SK-N-SH (cell line): ENCODE results near the gene ZFPL1. TPM values are rescaled to one million over a fixed set of nuclear protein-coding genes. Genes with fewer than 3 reads are reported as not detected.

ENCODE experiments used
- CTCF ChIA-PET: fragments of 300-600, 350-600 bp; formaldehyde crosslinking; extraction: SDS; loops from one replicate; lab custom pipeline; 2021; lab: Yijun Ruan, JAX
- POLR2A ChIA-PET: fragments of 350-600 bp; sonication (Branson Sonifier 250); formaldehyde crosslinking; extraction: SDS; loops from one replicate; lab custom pipeline; 2020; ENCODE audit warnings: antibody characterized with exemption, inconsistent platforms; lab: Yijun Ruan, JAX
- DNase-seq: peaks from one replicate; pipeline ENCODE4 v3.0.0; 2012
- H2AFZ ChIP-seq: fragments of 200-600 bp; sonication (generic); 2 replicates; pipeline ENCODE4 v1.8.1; 2016; ENCODE audit warnings: antibody characterized with exemption, mild to moderate bottlenecking, low read depth
- H3F3A ChIP-seq: fragments of 200-600 bp; sonication (generic); replicated peaks from 2 replicates; pipeline ENCODE3; 2016; ENCODE audit warnings: antibody characterized with exemption, mild to moderate bottlenecking; ENCODE audit not compliant: insufficient read depth
- H3K27ac ChIP-seq, 2 experiments: fragments of 200-500 bp in 1 of 2; fragments of 200-600 bp in 1 of 2; sonication (Bioruptor generic) in 1 of 2; sonication (generic), shearing (Covaris generic) in 1 of 2; 2 replicates each; pipeline versions ENCODE4 v1.5.1 to v1.6.1; 2014 to 2016; ENCODE audit warnings: low read depth in 2 of 2, inconsistent platforms in 1 of 2, low read length in 1 of 2, mild to moderate bottlenecking in 1 of 2, mixed read lengths in 1 of 2
- H3K27me3 ChIP-seq: fragments of 200-600 bp; sonication (generic), shearing (Covaris generic); 2 replicates; pipeline ENCODE4 v1.6.1; 2016; ENCODE audit warnings: mixed run types; ENCODE audit not compliant: insufficient read depth
- H3K36me3 ChIP-seq, 2 experiments: fragments of 200-500 bp in 1 of 2; fragments of 200-600 bp in 1 of 2; sonication (Bioruptor generic) in 1 of 2; sonication (generic) in 1 of 2; replicated peaks in 1 of 2; 2 replicates each; pipeline versions ENCODE3 to v1.5.1; 2014 to 2016; ENCODE audit warnings: low read length in 1 of 2, mild to moderate bottlenecking in 1 of 2; ENCODE audit not compliant: insufficient read depth in 2 of 2, control insufficient read depth in 1 of 2
- H3K4me1 ChIP-seq, 2 experiments: fragments of 200-500 bp in 1 of 2; fragments of 200-600 bp in 1 of 2; sonication (Bioruptor generic) in 1 of 2; sonication (generic), shearing (Covaris generic) in 1 of 2; 2 replicates each; pipeline versions ENCODE4 v1.5.1 to v1.6.1; 2014 to 2016; ENCODE audit warnings: low read depth in 1 of 2, low read length in 1 of 2, mixed run types in 1 of 2; ENCODE audit not compliant: insufficient read depth in 2 of 2, control insufficient read depth in 1 of 2
- H3K4me2 ChIP-seq: fragments of 200-600 bp; sonication (generic), shearing (Covaris generic); 2 replicates; pipeline ENCODE4 v1.6.1; 2017; ENCODE audit warnings: mixed run types
- H3K4me3 ChIP-seq, 2 experiments: fragments of 200-500 bp in 1 of 2; fragments of 200-600 bp in 1 of 2; sonication (Bioruptor generic) in 1 of 2; sonication (generic), shearing (Covaris generic) in 1 of 2; 2 replicates each; pipeline versions ENCODE4 v1.5.1 to v1.8.1; 2014 to 2016; ENCODE audit warnings: low read depth in 2 of 2, inconsistent platforms in 1 of 2, low read length in 1 of 2, mild to moderate bottlenecking in 1 of 2, mixed read lengths in 1 of 2, moderate library complexity in 1 of 2
- H3K79me2 ChIP-seq: fragments of 200-600 bp; sonication (generic); 2 replicates; pipeline ENCODE4 v1.8.1; 2017; ENCODE audit warnings: mild to moderate bottlenecking; ENCODE audit not compliant: insufficient read depth
- H3K9ac ChIP-seq: fragments of 200-600 bp; sonication (generic); 2 replicates; pipeline ENCODE4 v1.6.1; 2017; ENCODE audit warnings: mixed run types
- H3K9me2 ChIP-seq: fragments of 200-600 bp; sonication (generic); 2 replicates; pipeline ENCODE4 v1.6.1; 2017; ENCODE audit warnings: mixed run types
- H3K9me3 ChIP-seq: fragments of 200-600 bp; sonication (generic); 2 replicates; pipeline ENCODE4 v1.6.1; 2017; ENCODE audit warnings: mixed run types, mild to moderate bottlenecking, moderate library complexity
- H4K20me1 ChIP-seq: fragments of 200-600 bp; sonication (generic); 2 replicates; pipeline ENCODE4 v1.6.1; 2017; ENCODE audit warnings: mild to moderate bottlenecking, mixed run types; ENCODE audit not compliant: insufficient read depth
- CTCF ChIP-seq: fragments of 200-600 bp; sonication (generic); IDR thresholded peaks from 2 replicates; pipeline ENCODE4 v1.6.1; 2017; ENCODE audit warnings: antibody characterized with exemption, mild to moderate bottlenecking, moderate library complexity
- EZH2phosphoT487 ChIP-seq: fragments of 200-600 bp; sonication (generic); IDR thresholded peaks from 2 replicates; pipeline ENCODE4 v1.6.1; 2017; ENCODE audit warnings: low read depth, mixed run types, mild to moderate bottlenecking, antibody characterized with exemption, moderate library complexity, borderline replicate concordance
- FOSL2 ChIP-seq: IDR thresholded peaks from 2 replicates; pipeline ENCODE4 v1.4.0; 2012; ENCODE audit warnings: low read depth, mild to moderate bottlenecking, moderate library complexity, borderline replicate concordance
- GATA2 ChIP-seq: sonication (generic); formaldehyde crosslinking; IDR thresholded peaks from 2 replicates; pipeline ENCODE4 v1.5.0; 2020; ENCODE audit warnings: mild to moderate bottlenecking, missing genetic modification reagents
- IRF3 ChIP-seq: fragments of 150-350 bp; IDR thresholded peaks from 2 replicates; pipeline ENCODE4 v1.6.1; 2016; ENCODE audit warnings: mild to moderate bottlenecking, low read depth, low read length
- NFIC ChIP-seq: IDR thresholded peaks from 2 replicates; pipeline ENCODE4 v1.4.0; 2012; ENCODE audit warnings: borderline replicate concordance
- POLR2AphosphoS5 ChIP-seq: IDR thresholded peaks from 2 replicates; pipeline ENCODE4 v1.6.1; 2012; ENCODE audit warnings: low read depth, low read length
- RAD21 ChIP-seq: IDR thresholded peaks from 2 replicates; pipeline ENCODE4 v1.6.1; 2012; ENCODE audit warnings: mild to moderate bottlenecking, low read length
- REST ChIP-seq: IDR thresholded peaks from 2 replicates; pipeline ENCODE4 v1.6.1; 2012; ENCODE audit warnings: mild to moderate bottlenecking, low read depth, low read length, moderate library complexity
- RXRA ChIP-seq: IDR thresholded peaks from 2 replicates; pipeline ENCODE4 v1.4.0; 2012; ENCODE audit warnings: low read depth, mild to moderate bottlenecking, borderline replicate concordance
- SMC3 ChIP-seq: IDR thresholded peaks from 2 replicates; pipeline ENCODE4 v1.6.1; 2012; ENCODE audit warnings: low read depth, low read length, improper control_type of control experiment
- TCF12 ChIP-seq: IDR thresholded peaks from 2 replicates; pipeline ENCODE4 v1.4.0; 2012
- TEAD4 ChIP-seq: IDR thresholded peaks from 2 replicates; pipeline ENCODE4 v1.4.0; 2012; ENCODE audit warnings: mild to moderate bottlenecking, borderline replicate concordance; ENCODE audit not compliant: insufficient read depth
- USF2 ChIP-seq: fragments of 150-350 bp; IDR thresholded peaks from 2 replicates; pipeline ENCODE4 v1.6.1; 2017; ENCODE audit warnings: antibody characterized with exemption, low read length, low read depth, borderline replicate concordance
- ZBTB33 ChIP-seq: IDR thresholded peaks from 2 replicates; pipeline ENCODE4 v1.4.0; 2012; ENCODE audit warnings: low read depth, borderline replicate concordance
- WGBS: methylation state at CpG from one replicate; pipeline ENCODE4 v1.1.6; 2017; ENCODE audit warnings: low lambda C conversion rate; 5-methylcytosine and 5-hydroxymethylcytosine counted together
- polyA plus RNA-seq, 3 experiments: library from polyadenylated mRNA; depleted of rRNA; stranded (reverse); fragments of >200 nt; gene quantifications; 2 replicates each; pipeline ENCODE4 v1.2.3, GENCODE V29; 2012

ZFPL1 gene
- polyA plus RNA-seq, 1 of the 3 experiments (the other 2 are of a cell fraction) = 75.9 TPM

GRCh38 chr11:65078151-65078550 is 5.9 kb upstream of the ZFPL1 start (continued):
- TF ChIP-seq IRF3 (no peak), SMC3 (peak; percentile 54)

GRCh38 chr11:65078786-65079342 is 5.2 kb upstream of the ZFPL1 start:
- Histone ChIP-seq H4K20me1 (no peaks in the 10 kb centered on the region; the same call in 1 of the 2 replicates), H3K9ac (no peak overlapping the region), H3K79me2 (peaks cover 65% of the 10 kb centered on the region), H3K4me1 (peaks cover 0 to 12% of the 10 kb centered on the region in 2 experiments; a peak in 2 of 4 replicates), H3F3A (peaks cover 13% of the 10 kb centered on the region), H3K4me2 (no peak overlapping the region), H3K27ac (no peak overlapping the region), H3K4me3 (no peak overlapping the region), H3K9me3 (no peaks in the 10 kb centered on the region), H3K9me2 (no peaks in the 10 kb centered on the region), H3K36me3 (peaks cover 0 to 10% of the 10 kb centered on the region in 2 experiments), H3K27me3 (no peaks in the 10 kb centered on the region), H2AFZ (no peak overlapping the region; the same call in 1 of the 2 replicates)
- POLR2A ChIA-PET = no interaction called here
- TF ChIP-seq REST (no peak), NFIC (no peak), RXRA (no peak), EZH2phosphoT487 (no peak), CTCF (no peak), FOSL2 (no peak), TEAD4 (no peak), SMC3 (no peak), POLR2AphosphoS5 (no peak), TCF12 (no peak), GATA2 (CRISPR knock-in tag) (no peak), USF2 (no peak), ZBTB33 (no peak), RAD21 (no peak)
- CTCF ChIA-PET = interaction anchor here (0.6 to 1.6 kb wide), 5 partner anchors 9 to 235 kb away, joined by 3 to 6 read pairs (median 3); partner anchors contain the start of genes ARL2 and CDC42BPG
- DNase-seq = peak; percentile 4
- 87% methylated on average over 9 of the region's 9 CpGs for WGBS
